WTC11 (cell line): ENCODE data around the gene MTA3. TPM values are rescaled to one million over a fixed set of nuclear protein-coding genes. Genes with fewer than 3 reads are reported as not detected.

Experiments
- ATAC-seq: fragments of 200-7000 bp; cut with Tn5 transposase; 2 replicates; pipeline ENCODE4 v1.10.0; 2021; ENCODE audit warnings: mild to moderate bottlenecking, moderate library complexity
- Bru-seq: library from RNA; stranded (reverse); fragments of 400-500 nt; gene quantifications from one replicate; lab custom pipeline; 2021; lab: Mats Ljungman, UMichigan
- CTCF ChIA-PET: fragments of 300-600 bp; sonication (Branson Sonifier 250); formaldehyde crosslinking; loops from one replicate; lab custom pipeline; 2021; ENCODE audit warnings: antibody characterized with exemption; lab: Charles Lee
- POLR2A ChIA-PET: fragments of 350-600 bp; sonication (Branson Sonifier 250); formaldehyde crosslinking; loops from one replicate; lab custom pipeline; 2021; ENCODE audit warnings: antibody characterized with exemption; lab: Charles Lee
- DNase-seq: peaks from one replicate; pipeline ENCODE4 v3.0.0; 2021; ENCODE audit warnings: low spot score
- H3K27ac Mint-ChIP-seq: 2 replicates; pipeline ENCODE4 v1.8.0; 2021; ENCODE audit warnings: mixed read lengths
- H3K27me3 Mint-ChIP-seq: 2 replicates; pipeline ENCODE4 v1.8.0; 2021; ENCODE audit warnings: low read depth, mild to moderate bottlenecking, moderate library complexity, mixed read lengths
- H3K36me3 Mint-ChIP-seq: 2 replicates; pipeline ENCODE4 v1.8.0; 2021; ENCODE audit warnings: mixed read lengths
- H3K4me1 Mint-ChIP-seq: 2 replicates; pipeline ENCODE4 v1.8.0; 2022; ENCODE audit warnings: mixed read lengths
- H3K4me3 Mint-ChIP-seq: 2 replicates; pipeline ENCODE4 v1.8.0; 2021; ENCODE audit warnings: mild to moderate bottlenecking, moderate library complexity, mixed read lengths
- H3K9me3 Mint-ChIP-seq: 2 replicates; pipeline ENCODE4 v1.8.0; 2021; ENCODE audit warnings: mixed read lengths
- ATF2 ChIP-seq: sonication (generic); formaldehyde crosslinking; IDR thresholded peaks from 2 replicates; pipeline ENCODE4 v1.8.1; 2022; ENCODE audit warnings: low read depth, missing genetic modification reagents, borderline replicate concordance
- CTCF ChIP-seq: fragments of 200-600 bp; IDR thresholded peaks from 2 replicates; pipeline ENCODE4 v1.8.0; 2022; ENCODE audit warnings: antibody characterized with exemption
- E2F4 ChIP-seq: sonication (generic); formaldehyde crosslinking; IDR thresholded peaks from 2 replicates; pipeline ENCODE4 v1.8.1; 2022; ENCODE audit warnings: low read depth, mild to moderate bottlenecking, moderate library complexity, missing genetic modification reagents, borderline replicate concordance
- ERG ChIP-seq: fragments of 250-450 bp; sonication (Bioruptor Pico); IDR thresholded peaks from 2 replicates; pipeline ENCODE4 v1.8.0; 2021; ENCODE audit warnings: mild to moderate bottlenecking
- FOXK1 ChIP-seq: sonication (generic); formaldehyde crosslinking; IDR thresholded peaks from 2 replicates; pipeline ENCODE4 v1.8.0; 2022; ENCODE audit warnings: mild to moderate bottlenecking, moderate library complexity, missing genetic modification reagents
- MLX ChIP-seq: sonication (generic); formaldehyde crosslinking; IDR thresholded peaks from 2 replicates; pipeline ENCODE4 v1.8.1; 2023; ENCODE audit warnings: mild to moderate bottlenecking, missing genetic modification reagents, moderate library complexity
- NFATC4 ChIP-seq: fragments of 250-450 bp; sonication (Bioruptor Pico); IDR thresholded peaks from 2 replicates; pipeline ENCODE4 v1.9.0; 2021; ENCODE audit warnings: mild to moderate bottlenecking
- NFYB ChIP-seq: sonication (generic); formaldehyde crosslinking; conservative IDR thresholded peaks from 2 replicates; pipeline ENCODE4 v1.8.0; 2022; ENCODE audit warnings: low read depth, missing genetic modification reagents
- PRDM15 ChIP-seq: sonication (generic); formaldehyde crosslinking; IDR thresholded peaks from 2 replicates; pipeline ENCODE4 v1.8.0; 2022; ENCODE audit warnings: missing genetic modification reagents
- SP1 ChIP-seq: sonication (generic); formaldehyde crosslinking; conservative IDR thresholded peaks from 2 replicates; pipeline ENCODE4 v1.8.1; 2022; ENCODE audit warnings: missing genetic modification reagents
- TEAD4 ChIP-seq: sonication (generic); formaldehyde crosslinking; IDR thresholded peaks from 2 replicates; pipeline ENCODE4 v1.8.0; 2022; ENCODE audit warnings: mild to moderate bottlenecking, missing genetic modification reagents
- ZNF219 ChIP-seq: sonication (generic); formaldehyde crosslinking; IDR thresholded peaks from 2 replicates; pipeline ENCODE4 v1.8.0; 2023; ENCODE audit warnings: missing genetic modification reagents, mild to moderate bottlenecking, borderline replicate concordance
- ZNF263 ChIP-seq: sonication (generic); formaldehyde crosslinking; IDR thresholded peaks from 2 replicates; pipeline ENCODE4 v1.8.1; 2022; ENCODE audit warnings: low read depth, mild to moderate bottlenecking, moderate library complexity, missing genetic modification reagents
- ZNF532 ChIP-seq: fragments of 250-450 bp; sonication (Bioruptor Pico); IDR thresholded peaks from 2 replicates; pipeline ENCODE4 v1.9.0; 2021; ENCODE audit warnings: mild to moderate bottlenecking, borderline replicate concordance
- ZNF671 ChIP-seq: fragments of 250-450 bp; sonication (Bioruptor Pico); IDR thresholded peaks from 2 replicates; pipeline ENCODE4 v1.8.0; 2021; ENCODE audit warnings: mild to moderate bottlenecking
- long read RNA-seq, 3 experiments: library from RNA in 1 of 3; library from capped mRNA in 1 of 3; library from polyadenylated mRNA in 1 of 3; unstranded in 2 of 3; stranded (forward) in 1 of 3; transcript quantifications; one replicate each; pipeline ENCODE4 v2.0.0, GENCODE V29; 2021
- total RNA-seq: library from RNA; stranded (reverse); gene quantifications from 3 replicates; pipeline ENCODE4 v1.2.3, GENCODE V29; 2021

The MTA3 gene
- total RNA-seq (153 to 173 TPM (median 157 TPM) in 3 replicates), Bru-seq, nascent RNA (percentile 80 among the genes with signal in this experiment)
- long read RNA-seq, experiment 1, transcript MTA3-215 (3 exons, 2,504 nt): minor isoform, 8 of 564 reads
- long read RNA-seq, experiment 1, transcript MTA3-204 (14 exons, 2,041 nt): major isoform, 227 of 564 reads
- long read RNA-seq, experiment 1, transcript MTA3-205 (14 exons, 2,202 nt): minor isoform, 208 of 564 reads
- long read RNA-seq, experiment 1, transcript MTA3-201 (17 exons, 1,785 nt): minor isoform, 5 of 564 reads
- long read RNA-seq, experiment 1, partial matches to known transcripts: 33 of 564 reads
- long read RNA-seq, experiment 1, other reads (novel, unspliced or antisense): 83 of 564 reads
- long read RNA-seq, experiment 2, transcript MTA3-204 (14 exons, 2,041 nt): major isoform, 47 of 186 reads
- long read RNA-seq, experiment 2, transcript MTA3-205 (14 exons, 2,202 nt): minor isoform, 43 of 186 reads
- long read RNA-seq, experiment 2, partial matches to known transcripts: 50 of 186 reads
- long read RNA-seq, experiment 2, other reads (novel, unspliced or antisense): 41 of 186 reads
- long read RNA-seq, experiment 3, transcript MTA3-205 (14 exons, 2,202 nt): minor isoform, 11 of 39 reads
- long read RNA-seq, experiment 3, transcript MTA3-204 (14 exons, 2,041 nt): major isoform, 18 of 39 reads
- long read RNA-seq, experiment 3, partial matches to known transcripts: 5 of 39 reads
- long read RNA-seq, experiment 3, other reads (novel, unspliced or antisense): 5 of 39 reads

GRCh38 chr2:42568401-42569115, at the start of gene MTA3:
TSS of gene MTA3 (plus strand) at chr2:42568632. CDS start at chr2:42568746, 114 bp downstream.
- ATAC-seq (peak; percentile 45), DNase-seq (peak; percentile 81)
- ChIA-PET CTCF (interaction anchor here (1.1 kb wide), 1 partner anchor 70 kb away, joined by 3 read pairs; no protein-coding TSS in a partner anchor), POLR2A (interaction anchor here (0.6 to 1.3 kb wide), 2 partner anchors 9 to 75 kb away, joined by 3 read pairs; partner anchors contain the start of gene KCNG3)
- Mint-ChIP-seq H3K27ac (peak within 1 kb of the TSS; percentile 99), H3K4me3 (peak within 1 kb of the TSS; percentile 98), H3K9me3 (no peaks in the 10 kb centered on the region), H3K4me1 (peaks cover 42% of the 10 kb centered on the region), H3K36me3 (peaks cover 31% of the 10 kb centered on the region)
- TF ChIP-seq FOXK1 (CRISPR knock-in tag) (peak; percentile 46; the same call in 1 of the 2 replicates), SP1 (CRISPR knock-in tag) (peak; percentile 39; the same call in 1 of the 2 replicates), TEAD4 (CRISPR knock-in tag) (no peak), ZNF671 (CRISPR knock-in tag) (no peak), ZNF263 (CRISPR knock-in tag) (no peak), NFYB (0 out of 2 replicates have a peak, but pooled peaks have one; percentile 26), ERG (CRISPR knock-in tag) (no peak), ATF2 (no peak), ZNF219 (CRISPR knock-in tag) (0 out of 2 replicates have a peak, but pooled peaks have one; percentile 38), MLX (no peak), CTCF (no peak)
- TF ChIP-seq, all 79 proteins: peak for 4
- H3K27me3 Mint-ChIP-seq: no peaks in the 10 kb centered on the region

GRCh38 chr2:42519624-42520023, 48.8 kb upstream of the MTA3 start:
- peaks cover 4% of the 10 kb centered on the region for H3K9me3 Mint-ChIP-seq
- no peaks in the 10 kb centered on the region for H3K36me3 Mint-ChIP-seq
- no peak for ATAC-seq
- ChIA-PET POLR2A (no interaction called here), CTCF (no interaction called here)
- H3K4me1 Mint-ChIP-seq: peaks cover 22% of the 10 kb centered on the region
- DNase-seq: no peak
- no peak overlapping the region for H3K27ac Mint-ChIP-seq
- no peaks in the 10 kb centered on the region for H3K27me3 Mint-ChIP-seq
- H3K4me3 Mint-ChIP-seq: no peak overlapping the region
- TF ChIP-seq ZNF532 (CRISPR knock-in tag) (no peak), PRDM15 (CRISPR knock-in tag) (no peak), E2F4 (CRISPR knock-in tag) (no peak), NFATC4 (no peak), FOXK1 (CRISPR knock-in tag) (no peak)
